Stimulated activated CD4-positive, alpha-beta T cell treated with anti-CD3 and anti-CD28 coated beads, Interleukin-4, amount 100 ng/mL, for 1 hour (primary cell): ENCODE data around the gene KCNK4.
A peak's percentile ranks its signal among the peaks of the same experiment; 100 is the strongest.
"Not testable (repeated sequence)": the region's sequence is repeated elsewhere in the genome, so short reads cannot be mapped to it uniquely, and the experiment has no call there.

Source experiments
- DNase-seq: peaks from one replicate; pipeline ENCODE4 v3.0.0-alpha.2; 2020

KCNK4 gene

DNA sequence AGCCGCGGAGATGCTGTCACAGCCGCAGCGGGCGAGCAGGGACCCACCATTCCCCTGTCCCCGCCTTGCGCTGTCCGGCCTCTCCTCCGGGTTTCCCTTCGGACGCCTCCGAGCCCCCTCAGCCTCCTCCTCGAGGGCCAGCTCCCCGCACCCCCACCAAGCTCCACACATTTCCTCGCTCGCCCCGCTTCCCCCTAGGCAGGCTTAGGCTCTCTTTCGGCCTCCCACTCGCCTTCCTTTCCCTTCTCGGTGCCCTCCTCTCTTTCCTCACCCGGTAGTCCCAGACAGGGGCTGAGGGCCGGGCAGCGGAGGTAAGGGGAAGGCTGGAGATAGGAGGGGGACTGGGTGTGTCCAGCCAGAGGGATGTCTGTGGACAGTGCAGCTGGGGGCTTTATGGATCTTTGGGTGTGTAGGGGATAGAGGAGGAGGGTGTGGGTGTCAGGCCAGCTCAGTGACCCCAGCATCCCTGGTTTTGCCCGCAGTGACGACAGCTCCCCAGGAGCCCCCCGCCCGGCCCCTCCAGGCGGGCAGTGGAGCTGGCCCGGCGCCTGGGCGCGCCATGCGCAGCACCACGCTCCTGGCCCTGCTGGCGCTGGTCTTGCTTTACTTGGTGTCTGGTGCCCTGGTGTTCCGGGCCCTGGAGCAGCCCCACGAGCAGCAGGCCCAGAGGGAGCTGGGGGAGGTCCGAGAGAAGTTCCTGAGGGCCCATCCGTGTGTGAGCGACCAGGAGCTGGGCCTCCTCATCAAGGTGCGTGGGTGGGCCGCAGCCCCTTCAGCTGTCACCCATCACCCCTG, 1.6 kb downstream of the KCNK4 start:
- DNase-seq, result no peak

DNA sequence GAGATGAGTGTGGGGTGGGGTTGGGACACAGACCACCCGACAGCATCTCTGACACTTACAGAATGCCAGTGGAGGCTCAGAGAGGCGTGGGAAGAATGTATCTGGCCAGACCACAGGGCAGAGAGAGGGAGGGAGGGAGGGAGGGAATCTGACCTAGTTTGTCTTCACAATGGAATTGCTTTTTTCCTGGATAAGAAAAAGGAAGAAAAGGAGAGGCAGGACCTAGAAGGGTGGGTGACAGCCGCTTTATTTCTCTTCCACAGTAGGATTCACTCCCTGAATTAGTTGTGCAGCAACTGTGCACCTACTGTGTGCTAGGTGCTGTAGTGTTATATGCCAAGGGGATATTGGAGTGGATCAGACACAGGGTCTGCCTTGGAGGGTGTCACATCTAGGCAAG, 3.7 kb downstream of the KCNK4 start:
- no peak for DNase-seq

DNA sequence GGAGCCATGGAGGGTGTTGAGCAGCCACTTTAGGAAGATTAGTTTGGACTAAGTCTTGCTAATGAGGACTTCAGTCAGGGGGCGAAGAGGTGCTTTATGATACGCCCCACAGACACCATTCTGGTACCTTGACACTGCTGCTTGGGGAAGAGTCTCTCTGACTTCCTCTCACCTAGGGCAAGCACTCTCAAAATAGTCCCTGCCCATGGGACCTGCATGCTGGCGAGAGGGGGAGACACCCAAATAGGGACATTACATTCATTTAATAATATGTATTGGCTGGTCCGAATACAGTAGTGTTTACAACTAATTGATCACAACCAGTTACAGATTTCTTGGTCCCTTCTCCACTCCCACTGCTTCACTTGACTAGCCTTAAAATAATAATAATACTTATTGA, 4.7 kb downstream of the KCNK4 start:
- no peak for DNase-seq

DNA sequence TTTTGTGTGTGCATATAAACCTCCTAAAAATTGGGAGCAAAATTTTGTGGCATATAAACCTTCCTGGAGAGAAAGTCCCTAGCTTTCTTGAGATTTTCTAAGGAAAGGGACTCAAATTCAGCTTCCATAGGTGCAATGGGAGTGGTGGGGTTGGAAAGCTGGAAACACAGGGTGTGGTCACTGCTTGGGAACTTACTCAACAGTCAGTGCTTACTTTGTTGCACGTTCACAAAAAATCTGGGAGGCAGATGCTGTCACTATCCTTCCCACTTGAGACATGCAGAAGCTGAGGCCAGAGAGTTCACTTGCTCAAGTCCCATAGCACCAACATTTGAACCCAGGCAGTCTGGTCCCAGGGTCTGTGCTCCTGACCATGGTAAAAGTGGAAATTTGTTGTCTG, 5.1 kb downstream of the KCNK4 start:
- DNase-seq, result no peak

DNA sequence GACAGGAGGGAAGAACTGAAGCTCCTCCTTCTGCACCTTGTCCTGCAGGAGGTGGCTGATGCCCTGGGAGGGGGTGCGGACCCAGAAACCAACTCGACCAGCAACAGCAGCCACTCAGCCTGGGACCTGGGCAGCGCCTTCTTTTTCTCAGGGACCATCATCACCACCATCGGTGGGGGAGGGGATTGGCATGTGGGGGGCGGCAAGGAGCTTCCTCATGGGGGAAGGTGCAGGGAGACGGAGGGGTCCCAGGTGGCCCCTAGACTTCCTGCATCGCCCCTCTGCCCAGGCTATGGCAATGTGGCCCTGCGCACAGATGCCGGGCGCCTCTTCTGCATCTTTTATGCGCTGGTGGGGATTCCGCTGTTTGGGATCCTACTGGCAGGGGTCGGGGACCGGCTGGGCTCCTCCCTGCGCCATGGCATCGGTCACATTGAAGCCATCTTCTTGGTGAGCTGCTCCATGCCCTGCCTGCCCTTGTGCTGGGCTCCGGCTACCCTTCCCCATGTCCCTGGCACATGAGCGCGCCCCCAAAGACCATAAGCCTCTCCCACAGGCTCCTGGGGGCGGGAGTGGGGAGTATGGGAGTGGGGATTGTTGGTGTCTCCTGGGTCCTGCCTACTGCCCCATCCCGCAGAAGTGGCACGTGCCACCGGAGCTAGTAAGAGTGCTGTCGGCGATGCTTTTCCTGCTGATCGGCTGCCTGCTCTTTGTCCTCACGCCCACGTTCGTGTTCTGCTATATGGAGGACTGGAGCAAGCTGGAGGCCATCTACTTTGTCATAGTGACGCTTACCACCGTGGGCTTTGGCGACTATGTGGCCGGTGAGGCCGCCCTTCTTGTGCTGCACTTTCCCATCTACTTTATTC, 6.0 kb downstream of the KCNK4 start:
- no peak for DNase-seq

DNA sequence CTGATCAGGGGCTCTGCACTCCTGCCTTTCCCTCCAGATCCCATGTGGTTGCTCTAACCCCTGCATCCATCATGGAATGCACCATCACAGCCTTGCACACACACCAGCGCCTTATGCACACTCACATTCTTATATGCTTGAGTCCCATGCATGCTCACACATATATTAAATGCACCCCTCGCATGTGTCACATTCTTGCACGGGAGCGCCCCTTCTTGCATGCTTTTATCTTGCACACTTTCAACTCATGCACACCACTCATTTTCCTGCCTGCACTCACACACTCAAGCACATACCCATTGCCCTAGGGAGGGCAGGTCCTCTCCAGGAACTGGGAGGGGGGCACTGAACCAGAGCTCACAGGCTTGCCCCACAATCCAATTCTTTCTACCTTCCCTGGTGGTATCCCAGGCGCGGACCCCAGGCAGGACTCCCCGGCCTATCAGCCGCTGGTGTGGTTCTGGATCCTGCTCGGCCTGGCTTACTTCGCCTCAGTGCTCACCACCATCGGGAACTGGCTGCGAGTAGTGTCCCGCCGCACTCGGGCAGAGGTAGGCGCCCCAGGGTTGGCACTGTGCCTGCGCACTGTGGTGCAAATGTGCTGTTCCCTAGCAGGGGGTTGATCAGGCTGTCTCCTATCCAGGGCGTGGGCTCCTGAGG, 6.7 kb downstream of the KCNK4 start:
- DNase-seq, result no peak

DNA sequence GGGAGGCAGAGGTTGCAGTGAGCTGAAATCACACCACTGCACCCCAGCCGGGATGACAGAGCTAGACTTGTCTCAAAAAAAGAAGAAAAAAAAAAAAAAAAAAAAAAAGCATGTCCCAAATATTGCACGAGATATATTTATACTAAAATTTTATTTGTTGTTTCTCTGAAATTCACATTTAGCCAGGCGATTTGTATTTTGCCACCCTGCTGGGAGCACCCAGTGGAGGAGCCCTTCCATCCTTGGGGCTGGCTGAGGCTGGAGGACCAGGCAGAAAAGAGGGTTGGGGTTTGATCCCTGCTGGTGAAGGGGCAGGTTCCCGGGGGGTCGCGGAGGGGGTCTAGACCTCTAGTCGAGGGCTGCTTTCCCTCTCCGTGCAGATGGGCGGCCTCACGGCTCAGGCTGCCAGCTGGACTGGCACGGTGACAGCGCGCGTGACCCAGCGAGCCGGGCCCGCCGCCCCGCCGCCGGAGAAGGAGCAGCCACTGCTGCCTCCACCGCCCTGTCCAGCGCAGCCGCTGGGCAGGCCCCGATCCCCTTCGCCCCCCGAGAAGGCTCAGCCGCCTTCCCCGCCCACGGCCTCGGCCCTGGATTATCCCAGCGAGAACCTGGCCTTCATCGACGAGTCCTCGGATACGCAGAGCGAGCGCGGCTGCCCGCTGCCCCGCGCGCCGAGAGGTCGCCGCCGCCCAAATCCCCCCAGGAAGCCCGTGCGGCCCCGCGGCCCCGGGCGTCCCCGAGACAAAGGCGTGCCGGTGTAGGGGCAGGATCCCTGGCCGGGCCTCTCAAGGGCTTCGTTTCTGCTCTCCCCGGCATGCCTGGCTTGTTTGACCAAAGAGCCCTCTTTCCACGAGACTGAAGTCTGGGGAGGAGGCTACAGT, 8.1 kb downstream of the KCNK4 start:
- DNase-seq, result no peak

DNA sequence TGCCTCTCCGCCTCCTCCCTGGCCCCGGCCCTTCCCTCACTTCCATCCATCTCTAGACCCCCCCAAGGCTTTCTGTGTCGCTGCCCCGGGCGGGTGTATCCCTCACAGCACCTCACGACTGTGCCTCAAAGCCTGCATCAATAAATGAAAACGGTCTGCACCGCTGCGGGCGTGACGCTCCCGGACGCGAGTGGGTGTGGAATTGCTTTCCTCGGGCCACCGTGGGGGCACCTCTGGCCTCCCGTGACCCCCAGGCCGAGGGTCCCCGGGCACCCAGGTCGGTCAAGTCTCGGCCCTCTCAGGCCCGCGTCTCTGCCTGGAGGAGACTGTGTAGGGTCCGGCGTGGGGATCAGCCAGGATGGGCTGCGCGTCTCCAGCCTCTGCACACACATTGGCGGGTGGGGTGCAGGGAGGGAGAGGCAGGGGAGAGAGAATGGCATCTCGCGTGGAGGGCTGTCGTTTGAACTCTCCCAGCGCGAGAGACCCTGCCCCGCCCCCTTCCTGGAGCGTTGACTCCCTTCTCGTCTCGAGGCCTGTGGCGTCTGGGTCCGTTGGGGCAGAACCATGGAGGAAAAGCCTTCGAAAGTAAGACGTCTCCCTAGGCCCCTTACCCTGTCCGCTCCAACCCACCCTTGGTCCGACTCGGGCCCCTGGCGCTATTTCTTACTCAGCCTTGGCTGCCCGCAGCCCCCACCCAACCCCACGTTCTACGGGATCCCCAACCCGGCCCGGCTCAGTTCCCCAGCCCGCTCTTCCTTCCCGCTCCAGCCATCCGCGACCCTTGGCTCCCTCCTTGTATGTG, 8.9 kb downstream of the KCNK4 start, which contains the start of gene CATSPERZ:
Gene CATSPERZ, plus strand, starts transcription at position 512 of the 802 bp plus-strand sequence. Its CDS starts 53 bp downstream, at position 565.
- DNase-seq, result no peak

DNA sequence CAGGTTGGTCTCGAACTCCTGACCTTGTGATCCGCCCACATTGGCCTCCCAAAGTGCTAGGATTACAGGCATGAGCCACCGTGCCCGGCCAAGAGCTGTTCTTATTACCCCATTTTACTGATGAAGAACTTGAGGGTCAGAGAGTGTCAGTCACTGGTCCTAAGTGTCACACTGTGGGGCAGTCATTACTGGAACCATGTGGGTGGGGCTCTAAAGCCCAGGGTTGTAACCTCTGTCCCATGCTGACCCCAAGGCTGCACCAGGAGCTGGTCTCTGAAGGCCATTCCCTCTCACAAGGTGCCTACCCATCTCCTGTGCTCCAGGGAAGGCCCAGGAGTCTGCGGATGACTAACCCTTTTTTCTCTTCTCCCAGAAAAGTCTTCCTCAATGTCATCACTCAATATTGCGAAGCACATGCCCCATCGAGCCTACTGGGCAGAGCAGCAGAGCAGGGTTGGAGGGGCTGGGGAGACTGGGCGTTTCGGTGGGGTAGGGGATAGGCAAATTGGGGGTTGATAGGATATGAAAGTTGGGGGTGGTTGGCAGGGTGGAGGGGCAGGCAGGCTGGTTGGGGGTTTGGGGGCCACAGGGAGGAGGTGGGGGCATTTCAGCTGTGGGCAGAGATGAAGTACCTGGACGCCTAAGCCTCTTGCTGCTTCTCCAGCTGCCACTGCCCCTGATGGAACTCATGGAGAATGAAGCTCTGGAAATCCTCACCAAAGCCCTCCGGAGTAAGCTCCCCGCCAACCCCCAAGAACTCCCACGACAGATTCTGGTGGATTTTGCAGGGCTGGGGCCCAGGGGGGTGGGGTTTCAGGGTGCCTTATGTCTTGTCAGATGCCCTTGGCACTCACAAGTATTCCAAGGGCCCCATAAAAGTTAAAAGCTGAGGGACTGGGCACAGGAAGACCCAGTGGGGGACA, 12.3 kb downstream of the KCNK4 start:
- no peak for DNase-seq

DNA sequence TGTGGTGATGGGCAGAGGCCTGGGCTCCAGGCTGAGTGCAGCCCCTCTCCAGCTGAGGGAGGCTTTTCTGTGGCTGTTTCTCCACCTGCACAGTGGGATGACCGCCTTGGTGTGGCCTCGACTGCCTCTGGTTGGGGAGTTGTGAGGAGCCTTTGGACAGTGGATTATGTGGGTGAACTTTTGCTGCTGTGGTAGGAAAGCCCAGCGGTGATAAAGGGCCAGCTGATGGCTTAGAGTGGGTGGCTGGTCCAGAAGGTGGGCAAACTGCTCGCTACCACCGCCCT, 12.9 kb downstream of the KCNK4 start:
- no peak for DNase-seq

DNA sequence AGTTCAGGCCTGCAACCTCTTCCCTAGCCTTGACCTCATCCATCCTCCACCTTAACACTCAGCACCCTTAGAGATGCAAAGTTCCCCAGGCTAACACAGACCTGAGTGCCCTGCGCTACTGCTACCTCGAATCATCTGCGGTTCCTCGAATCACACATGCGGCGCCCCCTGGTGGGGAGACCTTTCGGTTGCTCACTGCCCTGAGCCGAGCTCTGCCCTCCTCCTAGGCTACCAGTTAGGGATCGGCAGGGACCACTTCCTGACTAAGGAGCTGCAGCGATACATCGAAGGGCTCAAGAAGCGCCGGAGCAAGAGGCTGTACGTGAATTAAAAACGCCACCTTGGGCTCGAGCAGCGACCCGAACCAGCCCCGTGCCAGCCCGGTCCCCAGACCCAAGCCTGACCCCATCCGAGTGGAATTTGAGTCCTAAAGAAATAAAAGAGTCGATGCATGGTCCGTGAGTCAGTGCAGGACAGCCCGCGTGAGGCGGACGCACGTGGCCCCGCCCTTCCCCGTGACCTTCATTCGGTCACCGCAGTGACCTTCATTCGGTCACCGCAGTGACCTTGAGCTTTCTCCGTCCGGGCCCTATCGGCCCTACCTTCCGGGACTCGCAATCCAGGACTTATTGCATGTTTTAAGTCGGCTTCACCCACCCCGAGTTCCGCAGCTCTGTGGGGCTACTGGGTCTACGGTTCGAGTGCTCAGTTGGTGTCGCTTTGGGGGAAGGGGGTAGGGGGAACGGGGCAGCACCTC, 13.4 kb downstream of the KCNK4 start:
- peak; percentile 96 for DNase-seq

DNA sequence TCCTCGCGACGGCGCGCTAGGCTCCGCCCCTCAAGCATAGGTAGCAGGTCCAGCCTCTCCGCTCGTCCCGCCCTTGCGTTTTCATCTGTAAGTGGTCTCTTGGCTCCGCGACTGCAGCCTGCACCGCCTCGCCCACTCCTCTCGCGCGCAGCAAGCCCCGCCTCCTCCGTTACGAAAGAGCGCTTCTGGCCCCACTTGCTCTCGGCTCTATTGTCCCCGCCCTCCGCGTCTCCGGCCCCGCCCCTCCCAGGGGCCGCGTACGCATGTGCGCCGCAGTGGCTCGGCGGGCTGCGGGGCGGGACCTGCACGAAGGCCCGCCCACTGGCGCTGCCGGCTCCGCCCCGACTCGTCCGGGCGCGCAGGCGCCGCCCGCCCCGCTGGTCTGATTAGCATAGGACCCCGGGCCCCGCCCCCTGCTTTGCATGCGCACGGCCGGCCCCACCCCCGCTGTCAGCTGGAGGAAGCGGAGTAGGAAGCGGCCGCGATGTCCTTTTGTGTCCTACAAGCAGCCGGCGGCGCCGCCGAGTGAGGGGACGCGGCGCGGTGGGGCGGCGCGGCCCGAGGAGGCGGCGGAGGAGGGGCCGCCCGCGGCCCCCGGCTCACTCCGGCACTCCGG, 14.1 kb downstream of the KCNK4 start, which contains the start of gene ESRRA:
Gene ESRRA, plus strand, starts transcription at position 450 of the 616 bp plus-strand sequence. CDS start 1,656 bp downstream, outside the sequence.
- peak; percentile 100 for DNase-seq

DNA sequence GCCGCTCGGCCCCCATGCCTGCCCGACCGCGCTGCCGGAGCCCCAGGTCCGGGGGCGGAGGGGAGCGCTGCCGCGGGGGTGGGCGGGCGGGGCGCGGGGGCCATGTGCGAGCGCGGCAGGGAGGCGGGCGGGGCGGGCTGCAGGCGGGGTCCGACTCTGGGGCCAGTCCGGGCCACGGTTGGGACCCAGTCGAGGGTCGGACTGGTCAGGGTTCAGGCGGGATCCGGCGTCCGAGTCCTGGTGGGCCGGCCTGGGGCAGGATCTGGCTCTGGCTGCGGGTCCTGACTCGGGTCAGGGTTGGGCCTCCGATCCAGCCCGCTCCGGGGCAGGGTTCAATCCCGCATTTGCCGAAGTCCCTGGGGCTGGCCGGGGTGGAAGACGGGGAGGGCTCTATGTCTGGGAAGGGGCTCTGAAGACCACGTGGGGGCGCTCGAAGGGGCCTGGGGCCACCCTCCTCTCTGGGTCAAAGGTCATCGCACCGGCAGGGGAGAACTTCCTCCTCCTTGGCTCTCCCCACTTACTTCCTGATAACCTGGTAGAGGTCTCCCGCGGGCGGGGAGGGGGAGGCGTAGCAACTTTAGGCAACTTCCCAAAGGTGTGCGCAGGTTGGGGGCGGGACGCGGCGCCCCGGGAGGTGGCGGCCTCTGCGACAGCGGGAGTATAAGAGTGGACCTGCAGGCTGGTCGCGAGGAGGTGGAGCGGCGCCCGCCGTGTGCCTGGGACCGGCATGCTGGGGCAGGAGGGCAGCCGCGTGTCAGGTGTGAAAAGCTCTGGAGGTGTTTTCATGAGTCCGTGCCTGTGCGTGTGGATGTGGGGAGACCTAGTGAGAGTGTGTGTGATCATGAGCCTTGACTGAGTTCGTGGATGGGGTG, 14.8 kb downstream of the KCNK4 start:
- peak; percentile 72 for DNase-seq

DNA sequence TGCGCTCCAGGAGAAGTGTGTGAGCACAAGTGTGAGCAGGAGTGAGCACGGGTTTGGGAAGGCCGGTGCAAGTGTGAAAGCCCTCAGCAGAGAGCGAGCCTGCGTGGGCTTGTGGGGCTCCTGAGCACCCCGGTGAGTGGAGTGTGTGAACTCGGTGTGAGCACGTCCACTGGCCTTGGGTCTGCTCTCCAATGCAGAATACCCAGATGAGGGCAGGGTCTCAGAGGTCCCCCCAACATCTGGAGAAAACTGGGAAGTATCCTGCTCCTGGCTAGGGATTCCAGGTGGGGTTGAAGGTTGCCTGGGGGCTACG, 15.4 kb downstream of the KCNK4 start:
- DNase-seq, result no peak

DNA sequence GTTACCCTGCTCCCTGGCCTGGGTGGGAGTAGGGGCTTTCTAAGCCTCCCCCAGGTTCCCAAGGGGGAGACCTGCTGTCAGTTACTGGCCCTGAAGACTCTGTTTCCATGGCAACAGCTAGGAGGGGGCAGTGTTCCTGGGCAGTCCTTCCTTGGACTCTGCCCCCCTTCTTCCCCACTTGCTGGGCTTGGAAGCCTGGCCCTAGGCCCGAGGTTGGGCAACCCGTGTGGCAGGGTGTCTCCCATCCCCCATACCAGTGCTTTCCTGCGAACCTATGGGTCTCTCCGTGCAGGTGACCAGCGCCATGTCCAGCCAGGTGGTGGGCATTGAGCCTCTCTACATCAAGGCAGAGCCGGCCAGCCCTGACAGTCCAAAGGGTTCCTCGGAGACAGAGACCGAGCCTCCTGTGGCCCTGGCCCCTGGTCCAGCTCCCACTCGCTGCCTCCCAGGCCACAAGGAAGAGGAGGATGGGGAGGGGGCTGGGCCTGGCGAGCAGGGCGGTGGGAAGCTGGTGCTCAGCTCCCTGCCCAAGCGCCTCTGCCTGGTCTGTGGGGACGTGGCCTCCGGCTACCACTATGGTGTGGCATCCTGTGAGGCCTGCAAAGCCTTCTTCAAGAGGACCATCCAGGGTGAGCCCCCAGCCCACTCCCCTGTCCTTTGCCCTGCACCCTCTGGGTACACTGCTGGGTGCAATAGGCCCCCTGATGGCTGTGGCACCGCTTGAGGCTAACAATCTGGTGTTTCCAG, 15.9 kb downstream of the KCNK4 start:
- DNase-seq, result no peak

DNA sequence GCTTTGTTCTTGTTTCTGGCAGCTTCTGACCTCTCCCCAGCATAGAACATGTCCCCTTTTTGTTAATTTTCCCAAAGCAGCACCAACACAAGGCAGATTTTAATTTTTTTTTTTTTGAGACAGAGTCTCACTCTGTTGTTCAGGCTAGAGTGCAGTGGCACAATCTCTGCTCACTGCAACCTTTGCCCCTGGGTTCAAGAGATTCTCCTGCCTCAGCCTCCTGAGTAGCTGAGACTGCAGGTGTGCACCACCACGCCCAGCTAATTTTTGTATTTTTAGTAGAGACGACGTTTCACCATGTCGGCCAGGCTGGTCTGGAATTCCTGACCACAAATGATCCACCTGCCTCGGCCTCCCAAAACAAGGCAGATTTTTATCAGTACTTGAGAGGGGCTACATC, 16.7 kb downstream of the KCNK4 start:
- not testable (repeated sequence) for DNase-seq

DNA sequence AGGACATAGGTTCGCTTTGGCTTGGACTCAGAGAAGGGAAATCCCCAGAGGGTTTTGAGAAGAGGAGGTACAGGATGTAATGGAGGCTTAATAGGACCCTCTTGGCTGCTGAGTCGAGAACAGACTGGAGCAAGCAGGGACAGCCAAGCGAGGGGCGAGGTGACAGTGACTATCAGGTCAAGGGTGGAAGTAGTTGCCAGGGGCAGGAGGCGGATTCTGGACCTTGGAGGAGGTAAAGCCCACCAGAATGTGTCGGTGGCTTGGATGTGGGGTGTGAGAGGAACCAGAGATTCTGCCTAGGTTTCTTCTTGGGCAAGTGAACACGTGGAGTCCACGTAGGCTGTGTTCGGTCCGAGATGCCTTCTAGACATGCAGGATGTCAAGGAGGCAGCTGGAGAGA, 21.8 kb downstream of the KCNK4 start:
- DNase-seq, result no peak
